GM13976 (cell line): ENCODE results near the gene ARHGEF26.

ENCODE experiments used
- DNase-seq: peaks from one replicate; pipeline ENCODE4 v3.0.0; 2012; ENCODE audit warnings: low spot score
- in situ Hi-C: fragments of 300-500 bp; cut with MboI; formaldehyde crosslinking; loops from one replicate; pipeline ENCODE4 v1.12.0; 2022; ENCODE audit warnings: low sequenced_read_pairs, mixed read lengths, inconsistent platforms; ENCODE audit not compliant: unreplicated experiment
- TF ChIP-seq, protein P1 (sequence below): IDR thresholded peaks from 2 replicates; pipeline ENCODE4 v1.5.1; 2012; ENCODE audit warnings: borderline replicate concordance, mild to moderate bottlenecking; ENCODE audit not compliant: insufficient read depth; ENCODE audit errors: extremely low read depth, missing control alignments, control extremely low read depth

The ARHGEF26 gene

DNA sequence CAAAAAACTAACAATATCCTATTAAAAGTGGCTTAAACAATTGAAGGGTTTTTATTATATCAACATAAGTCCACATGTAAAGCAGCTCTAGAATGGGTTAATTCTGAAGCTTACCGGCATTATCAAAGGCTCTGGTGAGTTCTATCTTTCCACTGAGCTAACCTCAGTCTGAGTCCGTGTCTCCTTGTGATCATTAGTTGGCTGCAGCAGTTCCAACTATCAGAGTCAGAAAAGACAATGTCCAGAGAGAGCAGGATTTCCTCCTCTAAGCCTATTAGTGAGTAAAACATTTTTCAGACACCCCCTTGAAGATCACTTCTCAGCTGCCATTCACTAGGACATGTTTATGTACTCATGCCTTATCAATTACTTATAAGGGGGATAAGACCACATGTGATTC, 153.2 kb downstream of the ARHGEF26 start:
- TF ChIP-seq, protein P1, sequence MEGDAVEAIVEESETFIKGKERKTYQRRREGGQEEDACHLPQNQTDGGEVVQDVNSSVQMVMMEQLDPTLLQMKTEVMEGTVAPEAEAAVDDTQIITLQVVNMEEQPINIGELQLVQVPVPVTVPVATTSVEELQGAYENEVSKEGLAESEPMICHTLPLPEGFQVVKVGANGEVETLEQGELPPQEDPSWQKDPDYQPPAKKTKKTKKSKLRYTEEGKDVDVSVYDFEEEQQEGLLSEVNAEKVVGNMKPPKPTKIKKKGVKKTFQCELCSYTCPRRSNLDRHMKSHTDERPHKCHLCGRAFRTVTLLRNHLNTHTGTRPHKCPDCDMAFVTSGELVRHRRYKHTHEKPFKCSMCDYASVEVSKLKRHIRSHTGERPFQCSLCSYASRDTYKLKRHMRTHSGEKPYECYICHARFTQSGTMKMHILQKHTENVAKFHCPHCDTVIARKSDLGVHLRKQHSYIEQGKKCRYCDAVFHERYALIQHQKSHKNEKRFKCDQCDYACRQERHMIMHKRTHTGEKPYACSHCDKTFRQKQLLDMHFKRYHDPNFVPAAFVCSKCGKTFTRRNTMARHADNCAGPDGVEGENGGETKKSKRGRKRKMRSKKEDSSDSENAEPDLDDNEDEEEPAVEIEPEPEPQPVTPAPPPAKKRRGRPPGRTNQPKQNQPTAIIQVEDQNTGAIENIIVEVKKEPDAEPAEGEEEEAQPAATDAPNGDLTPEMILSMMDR, result no peak
- in situ Hi-C loops, result no loop called here
- no peak for DNase-seq

DNA sequence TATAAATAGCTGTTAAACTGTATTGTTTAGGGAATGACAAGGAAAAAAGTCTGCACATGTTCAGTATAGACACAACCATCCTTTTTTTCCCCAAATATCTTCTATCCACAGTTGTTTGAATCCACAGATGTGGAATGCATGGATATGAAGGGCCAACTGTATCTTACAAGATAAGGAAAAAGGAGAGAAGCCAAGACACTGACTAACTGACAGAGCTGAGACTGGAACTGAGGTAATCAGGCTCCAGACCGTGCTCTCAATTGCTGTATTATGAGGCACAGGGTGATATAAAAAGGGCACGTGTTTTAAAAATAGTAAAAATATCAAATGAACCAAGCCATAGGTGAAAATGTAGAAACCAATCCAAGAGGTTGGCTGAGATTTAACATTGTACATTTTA, 154.1 kb downstream of the ARHGEF26 start:
- no peak for DNase-seq
- TF ChIP-seq, protein P1, result no peak
- in situ Hi-C loops, result no loop called here

DNA sequence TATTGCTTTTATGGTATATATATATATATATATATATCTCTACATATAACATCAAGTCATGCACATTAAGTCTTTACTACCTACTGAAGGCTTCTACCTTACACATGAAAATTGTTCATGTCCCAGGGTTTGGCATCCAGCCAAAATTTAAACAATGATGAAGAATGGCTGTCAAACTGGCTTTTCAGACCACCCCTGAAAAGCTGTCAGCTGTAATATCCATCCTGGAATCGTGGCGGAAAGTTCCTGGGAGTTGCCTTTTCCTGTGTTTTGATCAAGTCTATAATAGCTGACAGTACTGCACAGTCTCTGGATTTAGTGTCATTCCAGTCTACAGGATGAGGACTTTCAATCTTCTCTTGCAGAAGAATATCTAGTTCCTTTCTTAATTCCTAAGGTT, 154.8 kb downstream of the ARHGEF26 start:
- in situ Hi-C loops, result no loop called here
- no peak for DNase-seq
- TF ChIP-seq, protein P1, result no peak

DNA sequence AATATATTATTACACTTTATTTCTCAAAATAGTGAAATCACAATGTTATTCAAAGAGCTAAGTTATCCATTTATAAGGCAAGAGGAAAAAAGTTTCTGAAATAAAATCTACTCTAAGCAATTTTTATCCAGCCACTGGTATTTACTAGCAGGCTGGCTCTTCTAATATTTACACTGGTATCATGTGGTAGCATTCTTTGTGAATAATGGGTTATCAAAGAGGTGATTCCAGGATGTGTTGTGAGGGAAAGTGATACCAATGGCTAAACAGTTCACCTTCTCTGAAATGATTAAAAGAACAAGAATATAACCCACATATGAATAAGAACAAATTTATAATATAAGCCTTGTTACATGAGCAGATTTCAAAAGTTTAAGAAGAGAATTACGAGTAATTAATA, 159.0 kb downstream of the ARHGEF26 start:
- in situ Hi-C loops, result no loop called here
- no peak for DNase-seq
- TF ChIP-seq, protein P1, result no peak

DNA sequence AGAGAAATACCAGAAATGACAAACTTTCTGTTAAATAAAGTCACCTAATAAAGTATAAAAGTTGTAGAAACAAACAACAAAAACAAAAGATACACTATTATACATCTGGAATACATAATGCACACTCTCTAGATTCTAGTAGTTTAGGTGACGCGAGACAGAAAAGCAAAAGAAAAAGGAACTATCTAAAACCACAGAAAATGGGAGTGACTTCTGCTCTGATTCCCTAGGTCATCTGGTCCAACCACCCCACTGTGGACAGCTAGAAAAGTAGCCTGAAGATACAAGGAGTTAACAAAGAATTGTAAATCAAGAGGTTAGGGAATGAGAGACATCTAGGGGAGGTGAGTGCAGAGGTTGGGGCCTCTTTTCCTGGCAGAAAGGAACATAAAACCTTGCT, 164.0 kb downstream of the ARHGEF26 start:
- DNase-seq, result no peak
- in situ Hi-C loops, result no loop called here
- TF ChIP-seq, protein P1, result no peak

DNA sequence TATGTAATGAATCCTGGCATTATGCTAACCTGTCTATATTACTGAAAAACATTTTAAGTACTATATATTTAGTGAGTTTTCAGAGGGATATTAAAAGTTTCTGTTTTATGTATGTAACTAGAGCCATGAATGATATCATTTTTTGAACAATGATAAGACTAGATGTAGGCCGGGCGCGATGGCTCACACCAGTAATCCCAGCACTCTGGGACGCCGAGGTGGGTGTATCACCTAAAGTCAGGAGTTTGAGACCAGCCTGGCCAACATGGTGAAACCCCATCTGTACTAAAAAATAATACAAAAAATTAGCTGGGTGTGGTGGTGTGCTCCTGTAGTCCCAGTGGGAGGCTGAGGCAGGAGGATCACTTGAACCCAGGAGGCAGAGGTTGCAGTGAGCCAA, 169.0 kb downstream of the ARHGEF26 start:
- TF ChIP-seq, protein P1, result no peak
- in situ Hi-C loops, result no loop called here
- DNase-seq, result no peak

DNA sequence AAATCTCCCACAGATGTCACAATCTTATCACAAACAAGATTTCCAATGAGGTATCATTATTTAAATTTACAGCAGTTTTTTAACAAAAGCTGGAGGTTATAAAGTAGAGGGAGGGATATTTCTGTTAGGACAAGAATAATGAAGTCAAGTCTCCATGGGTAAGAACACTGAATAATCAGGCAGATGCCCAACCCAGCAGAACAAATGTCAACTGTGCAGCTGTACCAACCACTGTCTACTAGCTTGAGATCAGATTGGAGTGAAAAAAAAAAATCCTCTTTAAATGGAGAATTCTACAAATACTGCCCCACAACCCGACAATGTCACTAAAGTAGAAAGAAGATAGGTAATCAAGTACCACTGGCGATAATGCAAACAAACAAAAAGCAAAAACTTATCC, 172.8 kb downstream of the ARHGEF26 start:
- in situ Hi-C loops, result no loop called here
- no peak for DNase-seq
- TF ChIP-seq, protein P1, result no peak
